SH-SY5Y (cell line): ENCODE data around the gene ESPN.

Experiments used
- GATA2 ChIP-seq: IDR thresholded peaks from 2 replicates; pipeline ENCODE4 v1.6.1; 2011; ENCODE audit warnings: mild to moderate bottlenecking, low read depth, low read length
- GATA3 ChIP-seq: IDR thresholded peaks from 2 replicates; pipeline ENCODE4 v1.6.1; 2011; ENCODE audit warnings: low read depth, mild to moderate bottlenecking, low read length, moderate library complexity

GRCh38 chr1:6461051-6461530 is 36.5 kb downstream of the ESPN start:
- TF ChIP-seq GATA2 (no peak), GATA3 (no peak)
